Stimulated activated CD8-positive, alpha-beta memory T cell treated with anti-CD3 and anti-CD28 coated beads, Interleukin-7, amount 100 ng/mL, for 4 hours (primary cell): ENCODE results near the gene DCTN2.
"Not testable (repeated sequence)": the region's sequence is repeated elsewhere in the genome, so short reads cannot be mapped to it uniquely, and the experiment has no call there.

Source experiments
- DNase-seq, 2 donors: peaks; one replicate each; pipeline ENCODE4 v3.0.0-alpha.2; 2020; ENCODE audit warnings: low read depth in 2 of 2

DCTN2 gene

GRCh38 chr12:57546438-57547287, at the start of gene DCTN2:
Gene DCTN2 (minus strand): TSS chr12:57547192. CDS start chr12:57547063, 129 bp downstream.
- DNase-seq = peak; percentile 88 to 91

GRCh38 chr12:57593187-57593586, 46.2 kb upstream of the DCTN2 start:
- no peak for DNase-seq

- DNase-seq = no peak
These were observed 45.7 kb upstream of the DCTN2 start for GRCh38 chr12:57592551-57593165.

GRCh38 chr12:57591782-57592325, 44.9 kb upstream of the DCTN2 start:
- DNase-seq = no peak

- peak; percentile 53 to 71 for DNase-seq
These were observed 44.1 kb upstream of the DCTN2 start, which contains the start of gene PIP4K2C for GRCh38 chr12:57590864-57591781. Gene PIP4K2C (plus strand): TSS chr12:57591192. CDS start chr12:57591290, 98 bp downstream.

- DNase-seq = no peak
These were observed 43.5 kb upstream of the DCTN2 start for GRCh38 chr12:57590479-57590863.

GRCh38 chr12:57588951-57589610, 42.1 kb upstream of the DCTN2 start:
- not testable (repeated sequence) for DNase-seq

GRCh38 chr12:57586832-57587429, 39.9 kb upstream of the DCTN2 start:
- DNase-seq = no peak

- DNase-seq = no peak
These were observed 39.1 kb upstream of the DCTN2 start for GRCh38 chr12:57586128-57586527.

GRCh38 chr12:57585156-57585555, 38.2 kb upstream of the DCTN2 start:
- no peak for DNase-seq

GRCh38 chr12:57584690-57585089, 37.7 kb upstream of the DCTN2 start:
- DNase-seq = no peak

GRCh38 chr12:57584050-57584449, 37.1 kb upstream of the DCTN2 start:
- DNase-seq = no peak

- DNase-seq = peak; percentile 39 to 55
These were observed 36.2 kb upstream of the DCTN2 start for GRCh38 chr12:57583008-57583831.

GRCh38 chr12:57582440-57582839, 35.4 kb upstream of the DCTN2 start:
- no peak for DNase-seq

- no peak for DNase-seq
These were observed 34.8 kb upstream of the DCTN2 start for GRCh38 chr12:57581802-57582201.

- DNase-seq = no peak
These were observed 33.4 kb upstream of the DCTN2 start for GRCh38 chr12:57580466-57580795.

GRCh38 chr12:57579677-57580465, 32.9 kb upstream of the DCTN2 start:
- no peak for DNase-seq

GRCh38 chr12:57579011-57579410, 32.0 kb upstream of the DCTN2 start:
- no peak for DNase-seq
